G401.6 (cell line): ENCODE data around the gene RAB35.

Experiments used
- FAIRE-seq: peaks from 2 replicates; lab custom pipeline; 2012; peaks lifted over from hg19 to GRCh38; lab: Jason Lieb, UNC

The RAB35 gene

DNA sequence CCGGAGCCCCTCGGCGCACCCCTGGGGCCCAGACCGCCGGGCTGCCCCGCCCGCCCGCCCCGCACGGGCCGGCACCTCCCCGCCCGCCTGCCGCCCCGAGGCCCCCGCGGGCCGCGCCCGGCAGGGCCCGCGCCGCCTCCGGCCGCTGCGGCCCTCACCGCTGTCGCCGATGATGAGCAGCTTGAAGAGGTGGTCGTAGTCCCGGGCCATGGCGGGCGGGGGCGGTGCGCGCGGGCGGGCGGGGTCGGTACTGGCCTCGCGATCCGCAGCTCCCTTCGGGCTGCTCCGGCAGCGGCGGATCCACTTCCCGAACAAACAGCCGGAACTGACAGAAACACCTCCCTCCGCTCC, at the start of gene RAB35:
Gene RAB35, minus strand, starts transcription at position 313 of the 351 bp plus-strand sequence. Its CDS starts 103 bp downstream, at position 210.
- FAIRE-seq, result no peak

GRCh38 chr12:120164293-120164692, 47.7 kb upstream of the RAB35 start:
- FAIRE-seq, result no peak

DNA sequence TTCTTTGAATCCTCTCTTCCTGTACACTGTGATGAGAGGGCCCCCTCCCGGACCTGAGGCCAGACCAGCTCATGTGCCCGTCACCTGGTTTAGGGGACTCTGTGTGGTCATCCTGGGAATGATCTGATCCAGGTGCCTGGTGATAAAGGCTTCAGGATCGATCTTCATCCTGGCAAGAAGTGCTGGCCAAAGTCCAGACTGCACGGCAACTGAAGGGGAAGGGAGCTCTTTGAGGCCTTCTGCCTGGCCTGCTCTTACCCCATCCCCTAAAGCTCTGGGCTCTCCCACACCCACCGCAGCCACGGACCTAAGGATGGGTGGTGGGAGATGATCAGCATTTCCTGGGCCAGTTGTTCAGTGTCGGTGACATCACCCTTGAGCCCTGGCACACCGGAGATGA, 46.2 kb upstream of the RAB35 start:
- no peak for FAIRE-seq

DNA sequence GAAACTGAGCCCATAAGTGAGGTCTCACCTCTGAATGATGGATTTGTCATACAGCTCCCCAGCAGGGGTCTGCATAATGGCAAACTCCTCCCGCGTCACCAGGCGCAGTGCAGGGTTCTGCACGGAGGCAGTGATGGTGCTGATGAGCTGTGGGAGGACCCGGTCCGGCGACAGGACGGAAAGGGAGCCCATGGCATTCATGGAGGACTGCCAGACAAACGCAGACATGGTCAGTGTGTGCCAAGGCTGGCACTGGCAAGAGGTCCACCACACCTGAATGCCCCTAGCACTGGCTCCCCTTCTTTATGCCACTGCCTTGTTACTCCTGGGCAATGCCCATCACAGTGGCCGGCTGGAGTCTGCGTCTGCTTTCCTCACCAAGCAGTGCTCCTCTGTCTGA, 45.3 kb upstream of the RAB35 start:
- no peak for FAIRE-seq

DNA sequence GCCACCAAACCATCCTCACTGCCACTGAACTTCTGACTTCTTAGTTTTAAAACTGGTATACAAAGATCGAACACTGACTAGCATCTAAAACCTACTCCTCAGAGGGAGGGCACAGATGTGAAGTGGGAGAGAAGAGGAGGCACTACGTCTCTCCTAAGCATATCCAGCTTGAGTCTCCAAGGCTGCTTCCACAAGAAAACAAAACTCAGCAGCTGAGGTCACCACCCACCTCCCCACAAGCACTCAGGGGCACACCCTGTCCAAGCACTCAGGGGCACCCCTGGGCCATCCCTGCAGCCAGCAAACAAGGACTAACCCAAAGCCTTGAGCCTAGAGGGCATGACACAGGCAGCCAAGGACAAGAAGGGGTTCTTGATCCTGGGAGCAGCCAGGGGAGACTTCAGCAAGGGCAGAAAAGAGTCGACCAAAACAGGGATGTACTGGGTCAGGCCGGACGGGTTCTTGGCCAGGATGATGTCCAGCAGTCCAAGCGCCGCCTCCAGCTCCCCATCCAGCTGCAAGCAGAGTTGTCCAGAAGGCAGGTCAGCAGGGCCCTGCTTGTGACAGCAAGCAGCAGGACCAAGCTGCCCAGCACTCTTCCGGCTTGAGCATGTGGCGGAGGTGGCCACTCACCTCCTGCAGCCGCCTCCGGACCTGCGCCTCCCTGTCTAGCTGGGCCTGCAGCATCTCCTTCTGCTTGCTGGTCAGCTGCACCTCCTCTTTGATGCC, 43.1 kb upstream of the RAB35 start:
- FAIRE-seq, result no peak

GRCh38 chr12:120158351-120158750, 41.8 kb upstream of the RAB35 start:
- no peak for FAIRE-seq

DNA sequence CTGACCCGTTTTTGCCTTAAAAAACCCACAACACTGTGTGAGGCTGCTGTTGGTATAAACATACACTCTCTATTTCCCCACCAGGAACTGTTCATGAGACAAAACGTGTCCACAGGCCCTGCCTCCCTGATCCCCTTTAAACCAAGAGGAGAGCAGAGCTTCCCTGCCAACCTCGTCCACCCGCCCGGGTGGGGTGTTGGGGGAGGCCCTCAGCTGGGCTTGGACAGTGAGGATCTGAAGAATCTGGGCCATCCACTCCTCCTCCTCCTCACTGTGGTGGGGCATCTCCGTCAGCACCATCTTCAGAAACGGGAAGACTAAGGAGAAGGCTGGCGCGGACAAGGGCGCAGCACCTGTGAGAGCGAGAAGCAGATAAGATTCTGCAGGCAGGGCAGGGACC, 41.1 kb upstream of the RAB35 start:
- FAIRE-seq, result no peak

- FAIRE-seq, result no peak
Measured at GRCh38 chr12:120156315-120157259, 40.0 kb upstream of the RAB35 start.

GRCh38 chr12:120155072-120155471, 38.5 kb upstream of the RAB35 start:
- no peak for FAIRE-seq

DNA sequence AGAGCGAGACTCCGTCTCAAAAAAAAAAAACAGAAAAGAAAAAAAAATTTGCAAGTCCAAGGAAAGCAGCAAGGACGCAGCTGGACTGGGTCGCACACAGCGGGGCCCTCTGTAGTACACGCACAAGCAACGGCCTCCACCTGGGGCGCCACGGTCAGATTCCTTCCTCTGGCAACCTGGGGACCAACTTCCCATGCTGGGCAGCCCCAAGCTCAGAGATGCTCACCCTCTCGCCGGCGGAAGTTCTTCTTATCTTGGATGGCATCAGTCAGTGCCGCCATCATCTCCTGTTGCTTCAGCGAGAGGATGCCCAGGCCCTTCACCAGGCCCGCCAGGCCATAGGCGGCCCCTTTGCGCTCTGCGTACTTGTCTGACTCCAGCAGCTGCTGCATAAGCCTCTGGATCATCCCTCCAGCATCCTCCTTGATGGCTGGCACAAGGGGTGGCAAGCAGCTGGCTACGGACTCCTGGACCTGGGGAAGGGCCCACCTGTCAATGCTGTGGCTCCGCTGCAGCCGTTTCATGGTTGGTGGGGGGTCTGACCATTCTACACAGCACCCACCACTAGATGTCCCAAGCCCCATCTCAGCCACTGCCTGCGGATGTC, 34.5 kb upstream of the RAB35 start:
- FAIRE-seq, result no peak

- FAIRE-seq, result no peak
Measured at GRCh38 chr12:120148011-120148410, 31.5 kb upstream of the RAB35 start.

GRCh38 chr12:120145164-120145563, 28.6 kb upstream of the RAB35 start:
- no peak for FAIRE-seq

DNA sequence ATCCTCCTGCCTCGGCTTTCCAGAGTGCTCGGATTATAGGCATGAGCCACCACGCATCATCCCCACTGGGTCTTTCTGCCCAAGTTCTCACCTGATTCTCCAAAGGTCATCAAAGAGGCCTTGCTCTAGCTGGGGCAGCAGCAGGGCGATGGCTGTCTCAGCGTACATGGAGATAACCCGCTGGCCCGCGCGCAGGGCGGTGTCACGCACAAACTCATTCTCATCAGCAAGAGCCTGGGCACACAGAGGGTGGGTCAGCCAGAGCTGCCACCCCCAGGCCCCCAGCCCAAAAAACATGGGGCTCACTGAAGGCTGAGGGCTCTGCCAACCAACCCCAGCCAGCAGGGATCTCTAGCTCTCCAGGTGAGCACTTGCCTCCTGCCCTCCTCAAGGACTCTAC, 27.7 kb upstream of the RAB35 start:
- FAIRE-seq, result no peak

GRCh38 chr12:120142231-120142877, 25.8 kb upstream of the RAB35 start:
- no peak for FAIRE-seq

DNA sequence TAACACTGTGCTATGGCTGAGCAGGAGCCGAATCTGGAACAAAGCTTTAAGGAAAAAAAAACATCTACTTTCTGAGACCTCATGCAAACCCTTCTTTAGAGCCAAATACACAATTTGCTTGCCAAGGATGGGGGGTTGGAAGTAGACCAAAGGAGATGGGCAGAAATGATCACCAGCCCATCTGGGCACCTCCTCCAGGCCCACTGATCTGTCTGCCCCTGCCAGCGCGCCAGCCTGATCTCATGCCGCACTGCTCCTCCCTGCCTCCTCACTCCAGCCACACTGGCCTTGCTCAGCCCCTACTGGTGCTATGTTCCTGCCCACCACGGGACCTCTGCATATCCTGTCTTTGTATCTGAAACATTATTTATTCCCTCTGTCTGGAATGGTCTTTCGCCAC, 24.8 kb upstream of the RAB35 start:
- FAIRE-seq, result no peak

- FAIRE-seq, result no peak
Measured at GRCh38 chr12:120140603-120141002, 24.1 kb upstream of the RAB35 start.

GRCh38 chr12:120139958-120140357, 23.4 kb upstream of the RAB35 start:
- FAIRE-seq, result no peak

DNA sequence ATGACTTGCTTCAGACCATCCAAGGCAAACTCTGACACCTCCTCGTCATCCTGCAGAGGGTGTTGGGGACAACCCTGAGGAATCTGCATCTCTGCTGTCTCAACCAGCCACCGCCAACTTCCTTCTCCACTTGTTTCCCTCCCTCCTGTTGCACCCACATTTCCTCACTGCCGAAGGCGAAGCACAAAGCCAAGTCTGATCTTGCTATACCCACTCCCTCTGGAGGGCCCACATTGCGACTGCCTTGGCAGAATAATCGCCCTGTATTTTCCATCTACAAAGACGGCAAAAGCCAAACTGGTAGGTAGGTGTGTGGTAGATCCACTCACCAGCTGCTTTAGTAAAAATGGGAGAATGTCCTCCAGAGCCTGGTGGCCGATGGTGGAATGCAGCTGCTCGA, 21.8 kb upstream of the RAB35 start:
- no peak for FAIRE-seq

DNA sequence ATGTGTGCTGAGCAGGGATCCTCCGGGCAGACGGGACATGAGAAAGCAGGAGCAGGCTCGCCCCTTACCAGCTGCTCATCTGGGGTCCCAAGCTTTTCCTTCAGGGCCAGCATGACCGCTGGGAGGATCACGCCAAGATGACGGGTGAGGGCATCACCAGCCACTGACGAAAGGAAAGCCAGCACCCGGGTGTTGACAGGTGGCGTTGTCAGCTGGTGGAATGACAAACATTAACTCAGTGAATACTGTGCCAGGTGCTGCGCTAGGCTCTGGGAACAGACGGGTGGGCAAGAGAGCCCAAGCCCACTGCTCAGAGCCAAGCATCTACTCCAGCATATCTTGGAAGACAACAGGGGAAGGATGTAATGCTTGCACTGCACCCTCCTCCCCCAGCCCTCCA, 21.3 kb upstream of the RAB35 start:
- FAIRE-seq, result no peak

GRCh38 chr12:120136093-120136770, 19.7 kb upstream of the RAB35 start:
- FAIRE-seq, result no peak

GRCh38 chr12:120134307-120134980, 17.9 kb upstream of the RAB35 start:
- FAIRE-seq, result no peak
